ENCODE data around the gene CHMP4B.

CHMP4B gene

DNA sequence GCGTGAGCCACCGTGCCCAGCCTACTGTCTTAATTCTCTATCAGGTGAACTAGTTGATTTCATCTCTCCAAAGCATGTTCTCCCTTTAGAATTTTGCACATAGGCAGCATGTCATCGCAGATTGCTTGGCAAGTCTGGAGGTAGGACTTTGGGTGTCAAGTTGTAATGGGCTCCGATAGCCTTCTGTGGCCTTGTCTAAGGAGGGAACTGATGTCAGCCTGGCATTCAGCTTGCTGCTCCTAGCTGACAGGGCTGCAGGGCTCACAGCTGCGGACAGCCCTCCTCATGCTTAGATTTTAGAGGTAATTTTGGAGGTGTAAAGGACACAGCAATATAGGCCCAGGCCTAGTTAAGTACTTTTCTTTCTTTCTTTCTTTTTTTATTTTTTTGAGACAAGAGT is 11.3 kb downstream of the CHMP4B start:
- no peak for TF ChIP-seq POLR2AphosphoS5 (IDR thresholded peaks at IDR 0.05; ENCODE audit: low read depth, low read length)
- TF ChIP-seq FOXP2 (optimal IDR thresholded peaks at IDR 0.05; ENCODE audit: borderline replicate concordance, extremely low read depth, extremely low read length, insufficient read depth) = no peak
- TF ChIP-seq, protein P1, sequence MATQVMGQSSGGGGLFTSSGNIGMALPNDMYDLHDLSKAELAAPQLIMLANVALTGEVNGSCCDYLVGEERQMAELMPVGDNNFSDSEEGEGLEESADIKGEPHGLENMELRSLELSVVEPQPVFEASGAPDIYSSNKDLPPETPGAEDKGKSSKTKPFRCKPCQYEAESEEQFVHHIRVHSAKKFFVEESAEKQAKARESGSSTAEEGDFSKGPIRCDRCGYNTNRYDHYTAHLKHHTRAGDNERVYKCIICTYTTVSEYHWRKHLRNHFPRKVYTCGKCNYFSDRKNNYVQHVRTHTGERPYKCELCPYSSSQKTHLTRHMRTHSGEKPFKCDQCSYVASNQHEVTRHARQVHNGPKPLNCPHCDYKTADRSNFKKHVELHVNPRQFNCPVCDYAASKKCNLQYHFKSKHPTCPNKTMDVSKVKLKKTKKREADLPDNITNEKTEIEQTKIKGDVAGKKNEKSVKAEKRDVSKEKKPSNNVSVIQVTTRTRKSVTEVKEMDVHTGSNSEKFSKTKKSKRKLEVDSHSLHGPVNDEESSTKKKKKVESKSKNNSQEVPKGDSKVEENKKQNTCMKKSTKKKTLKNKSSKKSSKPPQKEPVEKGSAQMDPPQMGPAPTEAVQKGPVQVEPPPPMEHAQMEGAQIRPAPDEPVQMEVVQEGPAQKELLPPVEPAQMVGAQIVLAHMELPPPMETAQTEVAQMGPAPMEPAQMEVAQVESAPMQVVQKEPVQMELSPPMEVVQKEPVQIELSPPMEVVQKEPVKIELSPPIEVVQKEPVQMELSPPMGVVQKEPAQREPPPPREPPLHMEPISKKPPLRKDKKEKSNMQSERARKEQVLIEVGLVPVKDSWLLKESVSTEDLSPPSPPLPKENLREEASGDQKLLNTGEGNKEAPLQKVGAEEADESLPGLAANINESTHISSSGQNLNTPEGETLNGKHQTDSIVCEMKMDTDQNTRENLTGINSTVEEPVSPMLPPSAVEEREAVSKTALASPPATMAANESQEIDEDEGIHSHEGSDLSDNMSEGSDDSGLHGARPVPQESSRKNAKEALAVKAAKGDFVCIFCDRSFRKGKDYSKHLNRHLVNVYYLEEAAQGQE (IDR thresholded peaks at IDR 0.05; ENCODE audit: insufficient read depth in 1 of 2, low read depth in 2 of 2, low read length in 2 of 2) = no peak
- TF ChIP-seq SIN3A (IDR thresholded peaks at IDR 0.05; ENCODE audit: borderline replicate concordance, insufficient read depth, low read length) = no peak
- TF ChIP-seq TAF1 (IDR thresholded peaks at IDR 0.05; ENCODE audit: borderline replicate concordance, insufficient read depth, low read length) = no peak

DNA sequence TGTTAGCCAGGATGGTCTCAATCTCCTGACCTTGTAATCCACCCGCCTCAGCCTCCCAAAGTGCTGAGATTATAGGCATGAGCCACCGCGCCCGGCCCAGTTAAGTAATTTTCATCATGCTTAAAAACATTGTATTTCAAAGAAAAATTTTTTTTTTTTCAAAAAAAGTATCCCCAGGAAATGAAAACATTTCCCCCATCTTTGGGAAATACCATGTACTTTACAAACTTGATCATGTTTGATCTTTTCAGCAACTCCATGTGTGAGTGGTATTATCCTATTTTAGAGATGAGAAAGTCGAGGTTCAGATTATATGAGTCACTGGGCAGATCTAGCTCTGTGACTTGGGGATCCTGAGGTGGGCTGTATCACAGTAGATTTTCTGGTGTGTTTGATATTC is 11.8 kb downstream of the CHMP4B start:
- TF ChIP-seq, protein P1 (IDR thresholded peaks at IDR 0.05; ENCODE audit: insufficient read depth in 1 of 2, low read depth in 2 of 2, low read length in 2 of 2) = no peak
- TF ChIP-seq POLR2AphosphoS5 (IDR thresholded peaks at IDR 0.05; ENCODE audit: low read depth, low read length) (no peak), SIN3A (IDR thresholded peaks at IDR 0.05; ENCODE audit: borderline replicate concordance, insufficient read depth, low read length) (no peak), TAF1 (IDR thresholded peaks at IDR 0.05; ENCODE audit: borderline replicate concordance, insufficient read depth, low read length) (no peak), FOXP2 (optimal IDR thresholded peaks at IDR 0.05; ENCODE audit: borderline replicate concordance, extremely low read depth, extremely low read length, insufficient read depth) (no peak)

DNA sequence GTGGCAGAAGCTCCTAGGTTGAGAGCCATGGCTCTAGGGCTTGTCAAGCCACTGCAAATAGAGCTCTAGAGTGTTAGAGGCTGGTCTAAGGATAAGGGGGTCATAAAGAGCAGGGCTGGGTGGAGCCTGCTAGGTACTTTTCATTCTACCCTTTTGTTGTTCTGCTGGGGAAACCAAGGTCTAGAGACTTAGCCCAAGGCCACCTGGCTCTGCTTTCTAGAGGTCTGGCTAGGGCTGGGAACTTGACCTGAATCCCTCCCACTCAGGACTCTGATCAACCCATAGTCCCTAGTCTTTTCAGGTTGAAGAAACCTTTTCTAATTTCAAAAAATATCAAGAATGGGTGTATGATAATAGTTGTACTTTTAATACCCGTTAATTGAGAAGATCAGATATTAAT is 13.7 kb downstream of the CHMP4B start:
- no peak for TF ChIP-seq FOXP2 (optimal IDR thresholded peaks at IDR 0.05; ENCODE audit: borderline replicate concordance, extremely low read depth, extremely low read length, insufficient read depth)
- no peak for TF ChIP-seq POLR2AphosphoS5 (IDR thresholded peaks at IDR 0.05; ENCODE audit: low read depth, low read length)
- TF ChIP-seq SIN3A (IDR thresholded peaks at IDR 0.05; ENCODE audit: borderline replicate concordance, insufficient read depth, low read length) = no peak
- TF ChIP-seq, protein P1 (IDR thresholded peaks at IDR 0.05; ENCODE audit: insufficient read depth in 1 of 2, low read depth in 2 of 2, low read length in 2 of 2) = no peak
- TF ChIP-seq TAF1 (IDR thresholded peaks at IDR 0.05; ENCODE audit: borderline replicate concordance, insufficient read depth, low read length) = no peak

DNA sequence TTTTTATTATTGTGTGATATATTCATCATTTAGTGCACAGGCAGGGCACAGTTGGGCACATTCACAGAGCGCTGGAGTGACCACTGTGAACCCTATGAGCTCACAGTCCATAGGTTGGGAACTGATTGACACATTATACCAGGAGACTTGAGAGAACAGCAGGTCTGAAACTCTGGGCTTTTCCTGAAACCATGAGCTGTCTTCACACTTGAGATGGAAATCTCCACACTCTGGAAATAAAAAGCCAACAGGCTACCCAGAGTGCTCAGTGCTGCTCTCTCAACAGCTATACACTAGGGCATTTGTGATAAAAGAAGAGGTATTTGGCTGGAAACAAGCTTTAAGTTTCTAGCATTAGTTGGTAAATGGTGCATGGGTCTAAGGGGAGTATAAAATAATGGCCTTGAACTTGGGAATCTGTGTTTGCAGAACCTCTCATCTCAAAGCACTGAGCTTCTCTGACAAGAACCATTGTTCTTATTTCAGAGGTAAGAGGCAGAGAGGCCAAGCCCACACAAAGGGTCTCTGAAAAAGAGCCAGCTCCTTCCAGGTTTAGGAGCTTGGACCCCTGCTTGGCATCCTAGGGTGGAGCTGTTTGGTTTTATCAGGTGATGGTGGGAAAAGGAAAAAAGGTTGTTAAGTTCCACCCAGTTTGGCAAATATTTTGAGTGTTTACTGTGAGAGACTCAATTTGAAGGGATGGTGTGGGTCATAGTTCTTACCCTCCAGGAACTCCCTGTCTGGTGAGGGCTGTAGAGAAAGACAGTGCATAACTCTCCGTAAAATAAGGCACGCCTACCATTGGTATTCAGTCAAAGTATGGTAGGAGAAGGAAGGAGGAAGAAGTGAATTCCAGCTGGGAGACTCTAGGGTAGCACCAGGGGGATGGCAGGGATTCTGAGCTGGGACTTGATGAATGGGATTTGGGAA is 14.5 kb downstream of the CHMP4B start:
- TF ChIP-seq FOXP2 (optimal IDR thresholded peaks at IDR 0.05; ENCODE audit: borderline replicate concordance, extremely low read depth, extremely low read length, insufficient read depth) = no peak

DNA sequence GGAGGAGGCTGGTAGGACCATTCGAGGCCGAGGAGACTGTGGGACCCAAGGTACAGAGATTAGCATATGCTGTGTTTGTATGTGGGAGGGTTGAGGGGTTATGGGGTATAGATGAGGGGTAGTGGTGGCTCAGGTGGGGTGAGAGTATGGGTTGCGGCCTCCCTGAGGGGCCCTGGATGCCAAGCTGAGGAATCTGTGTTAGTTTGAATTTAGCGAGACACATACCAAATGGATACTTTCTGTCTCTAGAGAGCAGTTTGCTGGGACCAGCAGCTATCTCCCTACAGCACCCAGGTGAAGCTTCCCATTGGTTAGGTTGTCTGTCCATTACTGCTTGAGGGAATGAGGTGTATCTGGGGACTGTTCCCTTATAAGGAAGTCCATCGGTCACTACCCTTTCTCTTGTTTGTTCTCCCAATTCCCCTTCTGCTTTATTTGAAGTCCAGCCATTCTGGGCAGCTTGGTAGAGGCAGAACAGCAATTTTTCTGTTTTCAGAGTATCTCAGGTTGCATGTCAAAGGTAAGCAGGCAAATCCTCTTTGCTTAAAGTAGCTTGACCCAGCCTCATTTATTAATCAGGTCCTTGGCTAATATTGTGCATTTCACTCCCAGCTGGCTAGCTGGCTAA is 15.2 kb downstream of the CHMP4B start:
- TF ChIP-seq FOXP2 (optimal IDR thresholded peaks at IDR 0.05; ENCODE audit: borderline replicate concordance, extremely low read depth, extremely low read length, insufficient read depth) = no peak
- TF ChIP-seq POLR2AphosphoS5 (IDR thresholded peaks at IDR 0.05; ENCODE audit: low read depth, low read length) = no peak
- TF ChIP-seq, protein P1 (IDR thresholded peaks at IDR 0.05; ENCODE audit: insufficient read depth in 1 of 2, low read depth in 2 of 2, low read length in 2 of 2) = no peak
- no peak for TF ChIP-seq SIN3A (IDR thresholded peaks at IDR 0.05; ENCODE audit: borderline replicate concordance, insufficient read depth, low read length)
- no peak for TF ChIP-seq TAF1 (IDR thresholded peaks at IDR 0.05; ENCODE audit: borderline replicate concordance, insufficient read depth, low read length)
